ENCODE measurements around the gene ZNRF3. TPM values are rescaled to one million over a fixed set of nuclear protein-coding genes. Genes with fewer than 3 reads are reported as not detected.

Gene ZNRF3
- total and polyA plus RNA-seq, 2 experiments from 2014 or later, result 11.1 to 32.2 TPM

- H2AFZ ChIP-seq, result no peak overlapping the region
- no peaks in the 10 kb centered on the region for H4K20me1 ChIP-seq (replicated peaks; ENCODE audit: insufficient read depth)
- Mint-ChIP-seq H3K36me3 (ENCODE audit: low read depth) (peaks cover 52% of the 10 kb centered on the region), H3K4me1 (peaks cover 78% of the 10 kb centered on the region), H3K27ac (no peak overlapping the region), H3K4me3 (no peak overlapping the region; the same call in 2 of the 3 replicates), H3K27me3 (ENCODE audit: insufficient read depth, low read depth, poor library complexity) (peaks cover 4% of the 10 kb centered on the region), H3K9me3 (peaks cover 10% of the 10 kb centered on the region; the same call in 2 of the 3 replicates)
- peaks cover 64% of the 10 kb centered on the region for H3K79me2 ChIP-seq (replicated peaks; ENCODE audit: insufficient read depth)
- no peaks in the 10 kb centered on the region for H3K9me2 ChIP-seq (ENCODE audit: insufficient read depth)
- TF ChIP-seq CREB1 (CRISPR knock-in tag; IDR thresholded peaks at IDR 0.05; ENCODE audit: low read depth) (no peak), STAT1 (IDR thresholded peaks at IDR 0.05; ENCODE audit: unreplicated experiment) (no peak), ETS1 (IDR thresholded peaks at IDR 0.05) (no peak), NANOG (IDR thresholded peaks at IDR 0.05; ENCODE audit: borderline replicate concordance) (no peak), JUNB (IDR thresholded peaks at IDR 0.05; ENCODE audit: unreplicated experiment) (no peak), ZNF331 (CRISPR knock-in tag; IDR thresholded peaks at IDR 0.05; ENCODE audit: low read depth) (no peak), ZNF462 (CRISPR knock-in tag; IDR thresholded peaks at IDR 0.05) (no peak), EZH2 (IDR thresholded peaks at IDR 0.05; ENCODE audit: low read depth, unreplicated experiment) (no peak), CTCF (conservative IDR thresholded peaks at IDR 0.05; ENCODE audit: low read depth in 2 of 2) (no peak), POLR2AphosphoS5 (IDR thresholded peaks at IDR 0.05; ENCODE audit: low read depth) (no peak), EZH2phosphoT487 (IDR thresholded peaks at IDR 0.05; ENCODE audit: unreplicated experiment) (no peak), REST (IDR thresholded peaks at IDR 0.05; ENCODE audit: unreplicated experiment) (no peak), ZNF114 (CRISPR knock-in tag; IDR thresholded peaks at IDR 0.05) (no peak)
- peaks cover 22% of the 10 kb centered on the region for H3F3A ChIP-seq (replicated peaks; ENCODE audit: low read depth)
- peak overlapping the region; percentile 98; the same call in 1 of the 2 replicates for H3K27ac ChIP-seq (ENCODE audit: low read depth)
- H3K4me1 ChIP-seq (ENCODE audit: insufficient read depth), result peaks cover 71% of the 10 kb centered on the region
- H3K36me3 ChIP-seq (ENCODE audit: insufficient read depth), result no peaks in the 10 kb centered on the region
- H3K27me3 ChIP-seq (ENCODE audit: insufficient read depth), result no peaks in the 10 kb centered on the region
- no peak overlapping the region for H3K4me3 ChIP-seq
- no peak for DNase-seq (ENCODE audit: low spot score)
- H3K4me2 ChIP-seq, result no peak overlapping the region
- no peak for ATAC-seq
Observed at GRCh38 chr22:28986366-28986765, 103.0 kb downstream of the ZNRF3 start.
